SK-N-SH (cell line): Measurements from ENCODE around the gene TTC9C. TPM values are rescaled to one million over a fixed set of nuclear protein-coding genes. Genes with fewer than 3 reads are reported as not detected.
"Not testable (repeated sequence)": the region's sequence is repeated elsewhere in the genome, so short reads cannot be mapped to it uniquely, and the experiment has no call there.

Experiments
- CTCF ChIA-PET: fragments of 300-600, 350-600 bp; formaldehyde crosslinking; extraction: SDS; loops from one replicate; lab custom pipeline; 2021; lab: Yijun Ruan, JAX
- POLR2A ChIA-PET: fragments of 350-600 bp; sonication (Branson Sonifier 250); formaldehyde crosslinking; extraction: SDS; loops from one replicate; lab custom pipeline; 2020; ENCODE audit warnings: antibody characterized with exemption, inconsistent platforms; lab: Yijun Ruan, JAX
- DNase-seq: peaks from one replicate; pipeline ENCODE4 v3.0.0; 2012
- H2AFZ ChIP-seq: fragments of 200-600 bp; sonication (generic); 2 replicates; pipeline ENCODE4 v1.8.1; 2016; ENCODE audit warnings: antibody characterized with exemption, mild to moderate bottlenecking, low read depth
- H3F3A ChIP-seq: fragments of 200-600 bp; sonication (generic); replicated peaks from 2 replicates; pipeline ENCODE3; 2016; ENCODE audit warnings: antibody characterized with exemption, mild to moderate bottlenecking; ENCODE audit not compliant: insufficient read depth
- H3K27ac ChIP-seq, 2 experiments: fragments of 200-500 bp in 1 of 2; fragments of 200-600 bp in 1 of 2; sonication (Bioruptor generic) in 1 of 2; sonication (generic), shearing (Covaris generic) in 1 of 2; 2 replicates each; pipeline versions ENCODE4 v1.5.1 to v1.6.1; 2014 to 2016; ENCODE audit warnings: low read depth in 2 of 2, inconsistent platforms in 1 of 2, low read length in 1 of 2, mild to moderate bottlenecking in 1 of 2, mixed read lengths in 1 of 2
- H3K27me3 ChIP-seq: fragments of 200-600 bp; sonication (generic), shearing (Covaris generic); 2 replicates; pipeline ENCODE4 v1.6.1; 2016; ENCODE audit warnings: mixed run types; ENCODE audit not compliant: insufficient read depth
- H3K36me3 ChIP-seq, 2 experiments: fragments of 200-500 bp in 1 of 2; fragments of 200-600 bp in 1 of 2; sonication (Bioruptor generic) in 1 of 2; sonication (generic) in 1 of 2; replicated peaks in 1 of 2; 2 replicates each; pipeline versions ENCODE3 to v1.5.1; 2014 to 2016; ENCODE audit warnings: low read length in 1 of 2, mild to moderate bottlenecking in 1 of 2; ENCODE audit not compliant: insufficient read depth in 2 of 2, control insufficient read depth in 1 of 2
- H3K4me1 ChIP-seq, 2 experiments: fragments of 200-500 bp in 1 of 2; fragments of 200-600 bp in 1 of 2; sonication (Bioruptor generic) in 1 of 2; sonication (generic), shearing (Covaris generic) in 1 of 2; 2 replicates each; pipeline versions ENCODE4 v1.5.1 to v1.6.1; 2014 to 2016; ENCODE audit warnings: low read depth in 1 of 2, low read length in 1 of 2, mixed run types in 1 of 2; ENCODE audit not compliant: insufficient read depth in 2 of 2, control insufficient read depth in 1 of 2
- H3K4me2 ChIP-seq: fragments of 200-600 bp; sonication (generic), shearing (Covaris generic); 2 replicates; pipeline ENCODE4 v1.6.1; 2017; ENCODE audit warnings: mixed run types
- H3K4me3 ChIP-seq, 2 experiments: fragments of 200-500 bp in 1 of 2; fragments of 200-600 bp in 1 of 2; sonication (Bioruptor generic) in 1 of 2; sonication (generic), shearing (Covaris generic) in 1 of 2; 2 replicates each; pipeline versions ENCODE4 v1.5.1 to v1.8.1; 2014 to 2016; ENCODE audit warnings: low read depth in 2 of 2, inconsistent platforms in 1 of 2, low read length in 1 of 2, mild to moderate bottlenecking in 1 of 2, mixed read lengths in 1 of 2, moderate library complexity in 1 of 2
- H3K79me2 ChIP-seq: fragments of 200-600 bp; sonication (generic); 2 replicates; pipeline ENCODE4 v1.8.1; 2017; ENCODE audit warnings: mild to moderate bottlenecking; ENCODE audit not compliant: insufficient read depth
- H3K9ac ChIP-seq: fragments of 200-600 bp; sonication (generic); 2 replicates; pipeline ENCODE4 v1.6.1; 2017; ENCODE audit warnings: mixed run types
- H3K9me2 ChIP-seq: fragments of 200-600 bp; sonication (generic); 2 replicates; pipeline ENCODE4 v1.6.1; 2017; ENCODE audit warnings: mixed run types
- H3K9me3 ChIP-seq: fragments of 200-600 bp; sonication (generic); 2 replicates; pipeline ENCODE4 v1.6.1; 2017; ENCODE audit warnings: mixed run types, mild to moderate bottlenecking, moderate library complexity
- H4K20me1 ChIP-seq: fragments of 200-600 bp; sonication (generic); 2 replicates; pipeline ENCODE4 v1.6.1; 2017; ENCODE audit warnings: mild to moderate bottlenecking, mixed run types; ENCODE audit not compliant: insufficient read depth
- ELF1 ChIP-seq: IDR thresholded peaks from 2 replicates; pipeline ENCODE4 v1.4.0; 2012
- EP300 ChIP-seq, 2 experiments: IDR thresholded peaks; 2 replicates each; pipeline versions ENCODE4 v1.4.0 to v1.6.1; 2012; ENCODE audit warnings: borderline replicate concordance in 1 of 2, low read depth in 1 of 2, low read length in 1 of 2
- EZH2phosphoT487 ChIP-seq: fragments of 200-600 bp; sonication (generic); IDR thresholded peaks from 2 replicates; pipeline ENCODE4 v1.6.1; 2017; ENCODE audit warnings: low read depth, mixed run types, mild to moderate bottlenecking, antibody characterized with exemption, moderate library complexity, borderline replicate concordance
- FOSL2 ChIP-seq: IDR thresholded peaks from 2 replicates; pipeline ENCODE4 v1.4.0; 2012; ENCODE audit warnings: low read depth, mild to moderate bottlenecking, moderate library complexity, borderline replicate concordance
- NFIC ChIP-seq: IDR thresholded peaks from 2 replicates; pipeline ENCODE4 v1.4.0; 2012; ENCODE audit warnings: borderline replicate concordance
- NRF1 ChIP-seq: IDR thresholded peaks from 2 replicates; pipeline ENCODE4 v1.6.1; 2012; ENCODE audit warnings: low read depth, mild to moderate bottlenecking, low read length
- POLR2AphosphoS5 ChIP-seq: IDR thresholded peaks from 2 replicates; pipeline ENCODE4 v1.6.1; 2012; ENCODE audit warnings: low read depth, low read length
- RAD21 ChIP-seq: IDR thresholded peaks from 2 replicates; pipeline ENCODE4 v1.6.1; 2012; ENCODE audit warnings: mild to moderate bottlenecking, low read length
- RCOR1 ChIP-seq: fragments of 150-350 bp; IDR thresholded peaks from 2 replicates; pipeline ENCODE4 v1.6.1; 2017; ENCODE audit warnings: antibody characterized with exemption, low read length
- SIN3A ChIP-seq: IDR thresholded peaks from 2 replicates; pipeline ENCODE4 v1.6.1; 2012; ENCODE audit warnings: low read depth, mild to moderate bottlenecking, low read length, moderate library complexity, borderline replicate concordance
- SMC3 ChIP-seq: IDR thresholded peaks from 2 replicates; pipeline ENCODE4 v1.6.1; 2012; ENCODE audit warnings: low read depth, low read length, improper control_type of control experiment
- TCF12 ChIP-seq: IDR thresholded peaks from 2 replicates; pipeline ENCODE4 v1.4.0; 2012
- YY1 ChIP-seq: IDR thresholded peaks from 2 replicates; pipeline ENCODE4 v1.4.0; 2012; ENCODE audit warnings: low read depth, mild to moderate bottlenecking
- WGBS: methylation state at CpG from one replicate; pipeline ENCODE4 v1.1.6; 2017; ENCODE audit warnings: low lambda C conversion rate; 5-methylcytosine and 5-hydroxymethylcytosine counted together
- polyA plus RNA-seq, 3 experiments: library from polyadenylated mRNA; depleted of rRNA; stranded (reverse); fragments of >200 nt; gene quantifications; 2 replicates each; pipeline ENCODE4 v1.2.3, GENCODE V29; 2012
- TF ChIP-seq, protein P1 (sequence below): IDR thresholded peaks from 2 replicates; pipeline ENCODE4 v1.4.0; 2012; ENCODE audit warnings: low read depth, borderline replicate concordance
- TF ChIP-seq, protein P2 (sequence below): fragments of 150-350 bp; IDR thresholded peaks from 2 replicates; pipeline ENCODE4 v1.6.1; 2017; ENCODE audit warnings: antibody characterized with exemption, low read length, low read depth, borderline replicate concordance
- TF ChIP-seq, protein P3 (sequence below): fragments of 150-350 bp; IDR thresholded peaks from 2 replicates; pipeline ENCODE4 v1.6.1; 2016; ENCODE audit warnings: mild to moderate bottlenecking, low read depth, low read length
- TF ChIP-seq, protein P4 (sequence below): fragments of 200-600 bp; sonication (generic); IDR thresholded peaks from 2 replicates; pipeline ENCODE4 v1.6.1; 2017; ENCODE audit warnings: antibody characterized with exemption, mild to moderate bottlenecking, moderate library complexity
- TF ChIP-seq, protein P5 (sequence below): IDR thresholded peaks from 2 replicates; pipeline ENCODE4 v1.4.0; 2012; ENCODE audit warnings: low read depth

TTC9C gene
- polyA plus RNA-seq, 1 of the 3 experiments (the other 2 are of a cell fraction), result 31.3 TPM

DNA sequence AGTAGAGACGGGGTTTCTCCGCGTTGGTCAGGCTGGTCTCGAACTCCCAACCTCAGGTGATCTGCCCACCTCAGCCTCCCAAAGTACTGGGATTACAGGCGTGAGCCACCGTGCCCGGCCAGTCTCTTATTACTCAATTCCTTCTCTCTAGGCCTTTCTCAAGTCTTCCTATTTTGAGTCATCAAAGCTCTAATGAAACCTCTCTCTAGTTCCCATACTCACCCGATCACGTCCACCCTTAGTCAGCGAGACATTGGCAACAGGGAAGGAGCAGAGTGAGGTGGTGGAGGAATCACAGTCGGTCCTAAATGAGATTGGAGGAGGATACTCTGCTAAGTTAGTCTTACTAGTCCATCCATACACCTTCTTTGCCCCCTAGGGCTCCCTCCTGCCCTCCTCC lies 26.0 kb upstream of the TTC9C start:
- DNase-seq, result no peak
- H3K79me2 ChIP-seq, result peaks cover 12% of the 10 kb centered on the region; the same call in 1 of the 2 replicates
- no peak overlapping the region for H3K4me2 ChIP-seq
- H3K9me2 ChIP-seq, result no peaks in the 10 kb centered on the region
- TF ChIP-seq POLR2AphosphoS5 (no peak), RCOR1 (no peak), FOSL2 (no peak), YY1 (no peak), SMC3 (no peak), NFIC (no peak), TCF12 (no peak), RAD21 (no peak), EP300 (IDR thresholded peaks at IDR 0.05; ENCODE audit: borderline replicate concordance in 1 of 2, low read depth in 1 of 2, low read length in 1 of 2) (no peak), SIN3A (no peak), NRF1 (no peak), ELF1 (no peak), EZH2phosphoT487 (no peak)
- TF ChIP-seq, protein P1, sequence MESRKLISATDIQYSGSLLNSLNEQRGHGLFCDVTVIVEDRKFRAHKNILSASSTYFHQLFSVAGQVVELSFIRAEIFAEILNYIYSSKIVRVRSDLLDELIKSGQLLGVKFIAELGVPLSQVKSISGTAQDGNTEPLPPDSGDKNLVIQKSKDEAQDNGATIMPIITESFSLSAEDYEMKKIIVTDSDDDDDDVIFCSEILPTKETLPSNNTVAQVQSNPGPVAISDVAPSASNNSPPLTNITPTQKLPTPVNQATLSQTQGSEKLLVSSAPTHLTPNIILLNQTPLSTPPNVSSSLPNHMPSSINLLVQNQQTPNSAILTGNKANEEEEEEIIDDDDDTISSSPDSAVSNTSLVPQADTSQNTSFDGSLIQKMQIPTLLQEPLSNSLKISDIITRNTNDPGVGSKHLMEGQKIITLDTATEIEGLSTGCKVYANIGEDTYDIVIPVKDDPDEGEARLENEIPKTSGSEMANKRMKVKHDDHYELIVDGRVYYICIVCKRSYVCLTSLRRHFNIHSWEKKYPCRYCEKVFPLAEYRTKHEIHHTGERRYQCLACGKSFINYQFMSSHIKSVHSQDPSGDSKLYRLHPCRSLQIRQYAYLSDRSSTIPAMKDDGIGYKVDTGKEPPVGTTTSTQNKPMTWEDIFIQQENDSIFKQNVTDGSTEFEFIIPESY, result no peak
- TF ChIP-seq, protein P2, sequence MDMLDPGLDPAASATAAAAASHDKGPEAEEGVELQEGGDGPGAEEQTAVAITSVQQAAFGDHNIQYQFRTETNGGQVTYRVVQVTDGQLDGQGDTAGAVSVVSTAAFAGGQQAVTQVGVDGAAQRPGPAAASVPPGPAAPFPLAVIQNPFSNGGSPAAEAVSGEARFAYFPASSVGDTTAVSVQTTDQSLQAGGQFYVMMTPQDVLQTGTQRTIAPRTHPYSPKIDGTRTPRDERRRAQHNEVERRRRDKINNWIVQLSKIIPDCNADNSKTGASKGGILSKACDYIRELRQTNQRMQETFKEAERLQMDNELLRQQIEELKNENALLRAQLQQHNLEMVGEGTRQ, result no peak
- TF ChIP-seq, protein P3, sequence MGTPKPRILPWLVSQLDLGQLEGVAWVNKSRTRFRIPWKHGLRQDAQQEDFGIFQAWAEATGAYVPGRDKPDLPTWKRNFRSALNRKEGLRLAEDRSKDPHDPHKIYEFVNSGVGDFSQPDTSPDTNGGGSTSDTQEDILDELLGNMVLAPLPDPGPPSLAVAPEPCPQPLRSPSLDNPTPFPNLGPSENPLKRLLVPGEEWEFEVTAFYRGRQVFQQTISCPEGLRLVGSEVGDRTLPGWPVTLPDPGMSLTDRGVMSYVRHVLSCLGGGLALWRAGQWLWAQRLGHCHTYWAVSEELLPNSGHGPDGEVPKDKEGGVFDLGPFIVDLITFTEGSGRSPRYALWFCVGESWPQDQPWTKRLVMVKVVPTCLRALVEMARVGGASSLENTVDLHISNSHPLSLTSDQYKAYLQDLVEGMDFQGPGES, result no peak
- TF ChIP-seq, protein P4, sequence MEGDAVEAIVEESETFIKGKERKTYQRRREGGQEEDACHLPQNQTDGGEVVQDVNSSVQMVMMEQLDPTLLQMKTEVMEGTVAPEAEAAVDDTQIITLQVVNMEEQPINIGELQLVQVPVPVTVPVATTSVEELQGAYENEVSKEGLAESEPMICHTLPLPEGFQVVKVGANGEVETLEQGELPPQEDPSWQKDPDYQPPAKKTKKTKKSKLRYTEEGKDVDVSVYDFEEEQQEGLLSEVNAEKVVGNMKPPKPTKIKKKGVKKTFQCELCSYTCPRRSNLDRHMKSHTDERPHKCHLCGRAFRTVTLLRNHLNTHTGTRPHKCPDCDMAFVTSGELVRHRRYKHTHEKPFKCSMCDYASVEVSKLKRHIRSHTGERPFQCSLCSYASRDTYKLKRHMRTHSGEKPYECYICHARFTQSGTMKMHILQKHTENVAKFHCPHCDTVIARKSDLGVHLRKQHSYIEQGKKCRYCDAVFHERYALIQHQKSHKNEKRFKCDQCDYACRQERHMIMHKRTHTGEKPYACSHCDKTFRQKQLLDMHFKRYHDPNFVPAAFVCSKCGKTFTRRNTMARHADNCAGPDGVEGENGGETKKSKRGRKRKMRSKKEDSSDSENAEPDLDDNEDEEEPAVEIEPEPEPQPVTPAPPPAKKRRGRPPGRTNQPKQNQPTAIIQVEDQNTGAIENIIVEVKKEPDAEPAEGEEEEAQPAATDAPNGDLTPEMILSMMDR, result no peak
- TF ChIP-seq, protein P5, sequence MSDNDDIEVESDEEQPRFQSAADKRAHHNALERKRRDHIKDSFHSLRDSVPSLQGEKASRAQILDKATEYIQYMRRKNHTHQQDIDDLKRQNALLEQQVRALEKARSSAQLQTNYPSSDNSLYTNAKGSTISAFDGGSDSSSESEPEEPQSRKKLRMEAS, result no peak
- peaks cover 7 to 18% of the 10 kb centered on the region in 2 experiments; a peak in 2 of 4 replicates for H3K4me1 ChIP-seq
- no peaks in the 10 kb centered on the region for H3K9me3 ChIP-seq
- ChIA-PET CTCF (interaction anchor here (0.5 to 1.6 kb wide), 3 partner anchors 21 to 141 kb away, joined by 3 to 4 read pairs (median 4); no protein-coding TSS in a partner anchor), POLR2A (interaction anchor here (1.5 kb wide), 1 partner anchor 37 kb away, joined by 6 read pairs; the partner anchor contains the start of genes C11orf98 and CSKMT)
- H2AFZ ChIP-seq, result no peak overlapping the region
- peaks cover 13% of the 10 kb centered on the region for H3F3A ChIP-seq
- H3K4me3 ChIP-seq, result no peak overlapping the region
- H3K36me3 ChIP-seq, result peaks cover 9 to 17% of the 10 kb centered on the region in 2 experiments
- no peak overlapping the region for H3K9ac ChIP-seq
- H4K20me1 ChIP-seq, result no peaks in the 10 kb centered on the region
- WGBS, result 94% methylated on average over 11 of the region's 11 CpGs
- H3K27ac ChIP-seq, result no peak overlapping the region
- no peaks in the 10 kb centered on the region for H3K27me3 ChIP-seq

DNA sequence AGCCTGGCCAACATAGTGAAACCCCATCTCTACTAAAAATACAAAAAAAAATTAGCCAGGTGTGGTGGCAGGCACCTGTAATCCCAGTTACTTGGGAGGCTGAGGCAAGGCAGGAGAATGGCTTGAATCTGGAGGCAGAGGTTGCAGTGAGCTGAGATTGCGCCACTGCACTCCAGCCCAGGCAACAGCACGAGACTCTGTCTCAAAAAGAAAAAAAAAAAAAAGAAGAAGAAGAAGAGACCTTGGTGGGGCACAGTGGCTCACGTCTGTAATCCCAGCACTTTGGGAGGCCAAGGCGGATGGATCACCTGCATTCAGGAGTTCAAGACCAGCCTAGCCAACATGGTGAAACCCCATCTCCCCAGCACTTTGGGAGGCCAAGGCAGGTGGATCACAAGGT lies 24.4 kb upstream of the TTC9C start:
- H2AFZ ChIP-seq, H3K9ac ChIP-seq, H3K27me3 ChIP-seq, H3K27ac ChIP-seq, DNase-seq, H3K9me3 ChIP-seq, H3K4me3 ChIP-seq, H4K20me1 ChIP-seq, H3K4me2 ChIP-seq, H3K9me2 ChIP-seq: not testable (repeated sequence)
- WGBS, result 100% methylated on average over 4 of the region's 4 CpGs
- peaks cover 12% of the 10 kb centered on the region; the same call in 1 of the 2 replicates for H3K79me2 ChIP-seq
- H3K4me1 ChIP-seq, result peaks cover 13 to 35% of the 10 kb centered on the region in 2 experiments; a peak in 2 of 4 replicates
- peaks cover 9 to 17% of the 10 kb centered on the region in 2 experiments for H3K36me3 ChIP-seq
- ChIA-PET POLR2A (interaction anchor here (0.7 kb wide), 1 partner anchor 834 kb away, joined by 4 read pairs; no protein-coding TSS in a partner anchor), CTCF (interaction anchor here (1.1 to 6.6 kb wide), 2 partner anchors 9 to 23 kb away, joined by 3 to 48 read pairs; no protein-coding TSS in a partner anchor)
- peaks cover 13% of the 10 kb centered on the region for H3F3A ChIP-seq
